ENCODE results near the gene TSPAN9.

DNA sequence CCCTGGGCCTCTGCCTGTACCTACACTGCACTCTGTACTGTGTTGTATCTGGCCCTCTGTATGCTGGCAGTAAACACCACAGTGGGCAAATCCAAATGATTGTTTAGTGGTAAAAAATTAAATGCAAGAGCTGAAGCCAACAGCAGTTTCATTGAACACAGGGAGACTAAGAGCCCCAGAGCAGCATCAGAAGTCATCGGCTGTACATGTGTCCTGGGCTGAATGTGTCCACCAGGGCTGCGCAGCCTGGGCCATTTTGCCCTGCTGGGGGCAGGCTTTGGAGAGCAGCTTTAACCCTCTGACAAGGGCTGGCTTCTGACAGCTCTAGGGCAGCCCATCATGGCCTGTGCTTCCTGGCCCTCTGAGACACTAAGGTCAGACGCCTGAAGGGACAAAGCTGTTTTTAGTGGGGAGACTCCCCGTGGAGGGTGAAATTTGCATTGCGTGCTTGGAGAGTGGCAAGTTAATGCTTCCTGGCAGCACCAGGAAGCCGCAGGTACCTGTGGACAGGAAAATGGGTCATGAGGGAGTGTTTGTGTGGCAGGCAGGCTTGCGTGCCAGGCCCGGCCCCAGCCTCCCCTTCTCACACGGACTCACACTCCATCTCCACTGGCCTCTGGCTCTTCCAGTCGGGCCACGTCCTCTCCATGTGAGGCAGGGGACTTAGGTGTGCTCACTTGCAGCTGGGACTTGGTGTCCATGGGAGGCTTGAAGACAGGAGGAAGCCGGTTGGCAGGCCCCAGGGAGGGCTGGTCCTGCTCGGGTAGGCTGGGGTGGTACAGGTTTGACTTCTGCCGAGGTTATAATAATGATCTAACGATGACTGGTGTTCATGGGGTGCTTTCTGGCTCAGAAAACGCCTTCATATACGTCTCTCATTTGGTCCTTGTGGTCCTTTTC is 150.1 kb downstream of the TSPAN9 start:
- TF ChIP-seq, protein P1, sequence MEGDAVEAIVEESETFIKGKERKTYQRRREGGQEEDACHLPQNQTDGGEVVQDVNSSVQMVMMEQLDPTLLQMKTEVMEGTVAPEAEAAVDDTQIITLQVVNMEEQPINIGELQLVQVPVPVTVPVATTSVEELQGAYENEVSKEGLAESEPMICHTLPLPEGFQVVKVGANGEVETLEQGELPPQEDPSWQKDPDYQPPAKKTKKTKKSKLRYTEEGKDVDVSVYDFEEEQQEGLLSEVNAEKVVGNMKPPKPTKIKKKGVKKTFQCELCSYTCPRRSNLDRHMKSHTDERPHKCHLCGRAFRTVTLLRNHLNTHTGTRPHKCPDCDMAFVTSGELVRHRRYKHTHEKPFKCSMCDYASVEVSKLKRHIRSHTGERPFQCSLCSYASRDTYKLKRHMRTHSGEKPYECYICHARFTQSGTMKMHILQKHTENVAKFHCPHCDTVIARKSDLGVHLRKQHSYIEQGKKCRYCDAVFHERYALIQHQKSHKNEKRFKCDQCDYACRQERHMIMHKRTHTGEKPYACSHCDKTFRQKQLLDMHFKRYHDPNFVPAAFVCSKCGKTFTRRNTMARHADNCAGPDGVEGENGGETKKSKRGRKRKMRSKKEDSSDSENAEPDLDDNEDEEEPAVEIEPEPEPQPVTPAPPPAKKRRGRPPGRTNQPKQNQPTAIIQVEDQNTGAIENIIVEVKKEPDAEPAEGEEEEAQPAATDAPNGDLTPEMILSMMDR (IDR thresholded peaks at IDR 0.05) = no peak
- TF ChIP-seq POLR2A (IDR thresholded peaks at IDR 0.05) = no peak

Data from lower leg skin (tissue), 3 donors.